Bone marrow (tissue), 2 donors: Measurements from ENCODE around the gene CALCR.

Experiments used
- DNase-seq, 2 donors: peaks; one replicate each; lab custom pipeline; 2025; lab: John Stamatoyannopoulos, UW

Gene CALCR

DNA sequence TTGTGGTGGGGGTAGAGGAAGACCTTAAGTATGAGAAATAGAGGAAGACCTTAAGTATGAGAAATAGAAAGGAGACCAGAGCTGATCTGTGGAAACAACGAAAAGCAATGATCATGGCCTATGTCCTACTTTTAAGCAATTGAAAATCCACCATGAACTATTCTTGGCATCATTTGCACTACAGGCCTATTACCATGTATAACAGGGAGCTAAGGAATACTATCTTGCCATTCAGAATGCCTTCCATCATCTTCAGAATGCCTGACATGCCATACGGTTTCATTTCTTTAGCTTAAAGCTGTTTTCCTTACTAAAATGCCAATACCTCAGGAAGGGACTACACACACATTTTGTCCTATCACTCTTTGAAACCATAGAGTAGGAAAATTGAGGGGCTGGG lies 127.0 kb downstream of the CALCR start:
- DNase-seq, result no peak

DNA sequence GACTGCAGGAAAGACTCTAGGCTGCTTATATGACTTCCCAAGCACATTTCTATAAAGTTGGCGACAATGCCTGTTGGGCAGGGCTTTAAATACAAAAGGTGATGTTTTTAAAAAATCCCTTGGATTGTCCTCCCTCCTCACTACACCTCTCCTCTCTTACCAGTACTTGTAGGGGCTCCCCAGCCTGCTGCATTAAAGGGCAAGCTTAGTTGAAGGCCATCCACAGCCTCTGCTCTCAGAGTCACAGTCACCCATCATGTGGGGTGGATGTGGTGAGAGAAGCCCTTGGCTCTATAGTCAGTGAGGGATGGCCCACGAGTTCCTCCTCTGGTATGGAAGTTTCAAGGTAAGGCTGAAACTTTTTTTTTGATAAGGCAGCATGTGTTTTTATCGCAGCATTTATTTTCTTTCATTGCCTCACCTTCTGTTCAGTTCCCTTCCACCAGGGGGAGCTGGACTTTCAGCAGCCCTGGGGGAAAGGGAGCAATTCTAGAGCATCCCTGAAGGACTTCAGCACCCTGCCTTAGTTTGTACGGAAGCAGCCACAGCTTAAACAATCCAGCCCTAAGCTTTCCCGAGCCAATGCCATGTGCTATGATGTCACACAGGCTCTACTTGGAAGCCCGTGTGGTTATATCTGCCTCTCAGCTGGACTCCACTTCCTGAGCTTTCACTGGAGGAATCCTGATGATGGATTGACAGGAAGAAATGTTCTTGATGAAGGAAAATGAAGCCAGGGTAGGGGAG lies 131.9 kb downstream of the CALCR start:
- no peak for DNase-seq

DNA sequence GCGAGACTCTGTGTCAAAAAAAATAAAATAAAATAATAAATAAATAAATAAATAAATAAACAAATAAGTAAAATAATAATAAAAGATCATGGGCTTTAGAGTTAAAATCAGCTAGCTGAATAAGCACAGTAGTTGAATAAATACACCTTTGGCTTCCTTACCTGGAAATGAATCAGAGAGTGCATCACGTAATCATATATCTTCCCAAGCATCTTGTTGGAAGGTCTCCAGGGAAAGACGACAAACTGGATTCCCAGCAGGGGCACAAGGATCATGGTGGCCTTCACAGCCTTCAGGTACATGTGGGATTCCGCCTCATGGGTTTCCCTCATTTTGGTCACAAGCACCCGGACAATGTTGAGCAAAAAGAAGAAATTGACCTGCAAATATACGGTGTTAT lies 138.7 kb downstream of the CALCR start:
- no peak for DNase-seq

- DNase-seq, result no peak
These were observed 142.4 kb downstream of the CALCR start for GRCh38 chr7:93432130-93432529.

- no peak for DNase-seq
These were observed 143.5 kb downstream of the CALCR start for GRCh38 chr7:93430917-93431588.

- DNase-seq, result no peak
These were observed 145.0 kb downstream of the CALCR start for GRCh38 chr7:93429563-93429962.

DNA sequence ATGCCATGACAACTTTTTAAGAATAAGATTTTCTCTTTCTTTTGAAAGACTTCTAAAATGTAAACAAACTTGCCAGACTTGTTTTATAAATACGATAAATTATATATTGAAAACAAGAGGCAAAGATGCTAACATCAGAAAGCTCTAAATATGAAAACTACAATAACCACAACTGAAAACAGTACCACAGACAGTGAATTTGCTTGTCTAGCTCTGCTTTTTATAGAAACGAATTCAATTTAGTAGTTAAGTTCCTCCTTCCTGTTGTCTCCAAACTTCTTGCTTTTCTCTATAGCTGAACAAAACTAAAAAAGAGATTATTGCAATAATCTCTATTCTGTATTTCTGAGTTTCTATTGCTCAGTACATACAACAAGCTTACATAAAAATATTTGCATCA lies 147.4 kb downstream of the CALCR start:
- DNase-seq, result no peak

GRCh38 chr7:93426155-93426696 lies 148.3 kb downstream of the CALCR start:
- DNase-seq, result no peak

- no peak for DNase-seq
These were observed 159.9 kb downstream of the CALCR start for GRCh38 chr7:93414574-93414973.

DNA sequence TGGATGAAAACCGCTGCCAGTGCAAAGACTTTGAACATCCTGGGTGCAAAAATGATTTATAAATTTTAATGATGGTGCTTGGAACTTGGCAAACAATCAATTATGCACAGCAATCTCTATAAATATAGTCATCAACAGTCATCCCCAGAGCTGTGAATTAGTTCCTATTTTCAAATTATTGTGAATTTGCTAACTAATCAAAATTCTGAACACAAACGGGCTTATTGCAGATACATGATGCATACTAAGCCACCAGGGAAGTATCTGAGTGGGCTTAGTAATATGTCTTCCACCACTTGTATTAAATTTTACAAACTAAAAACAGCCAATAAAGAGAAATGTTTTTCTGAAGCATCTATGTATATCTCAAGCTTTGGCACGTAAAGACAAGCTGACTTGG lies 165.2 kb downstream of the CALCR start:
- DNase-seq, result no peak

DNA sequence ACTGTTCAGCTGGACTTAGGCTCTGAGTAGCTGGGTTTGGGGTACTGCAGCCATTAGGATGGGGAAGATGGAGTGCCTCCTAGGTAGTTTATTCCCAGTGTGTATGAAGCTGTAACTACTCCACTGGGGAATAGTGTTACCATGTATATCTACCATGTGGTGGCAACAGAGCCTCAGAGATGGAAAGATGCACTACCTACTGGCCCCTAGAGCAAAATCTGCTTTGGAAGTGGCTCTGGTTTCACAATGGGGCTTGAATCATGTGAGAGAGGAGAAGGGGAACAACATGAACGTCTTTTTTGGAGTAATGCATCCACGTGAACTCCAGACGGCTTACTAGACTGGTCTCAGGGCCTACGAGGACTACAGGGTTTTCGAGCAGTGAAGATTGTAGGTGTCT lies 167.3 kb downstream of the CALCR start:
- DNase-seq, result no peak

GRCh38 chr7:93402944-93403343 lies 171.6 kb downstream of the CALCR start:
- DNase-seq, result no peak

DNA sequence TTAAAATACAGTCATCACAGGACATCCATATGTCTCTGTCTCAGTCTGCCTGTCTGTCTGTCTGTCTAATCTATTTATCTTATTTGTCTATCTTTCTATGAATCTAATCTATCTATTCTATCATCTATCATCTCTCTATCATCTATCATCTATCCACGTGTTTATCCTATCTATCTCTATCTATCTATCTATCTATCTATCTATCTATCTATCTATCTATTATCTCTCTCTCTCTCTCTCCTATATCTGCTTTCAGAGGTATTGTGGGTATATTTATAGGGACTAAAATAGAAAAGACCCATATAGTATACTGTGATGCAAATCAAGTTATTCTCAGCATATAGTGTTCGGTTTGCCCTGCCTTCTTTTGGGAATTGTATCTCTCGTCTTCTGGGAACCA lies 174.9 kb downstream of the CALCR start:
- DNase-seq, result no peak

- DNase-seq, result no peak
These were observed 181.5 kb downstream of the CALCR start for GRCh38 chr7:93392984-93393383.

DNA sequence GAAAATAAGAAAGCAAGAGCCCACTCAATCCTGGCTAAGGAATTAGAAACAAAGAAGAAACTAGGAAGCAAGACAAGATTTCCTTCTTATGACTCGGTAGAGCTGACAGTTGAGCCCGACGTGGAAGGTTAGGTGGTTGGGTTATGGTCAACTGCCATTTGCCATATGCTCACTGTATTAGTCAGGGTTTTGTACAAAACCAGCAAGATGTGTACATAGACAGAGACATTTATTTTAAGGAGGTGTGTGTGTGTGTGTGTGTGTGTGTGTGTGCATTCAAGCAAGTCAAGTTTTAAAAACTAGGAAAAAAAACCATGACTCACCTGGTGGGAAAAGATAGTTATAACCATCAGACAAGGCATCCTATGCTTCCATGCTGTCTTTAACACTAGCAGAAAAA lies 183.9 kb downstream of the CALCR start:
- no peak for DNase-seq

DNA sequence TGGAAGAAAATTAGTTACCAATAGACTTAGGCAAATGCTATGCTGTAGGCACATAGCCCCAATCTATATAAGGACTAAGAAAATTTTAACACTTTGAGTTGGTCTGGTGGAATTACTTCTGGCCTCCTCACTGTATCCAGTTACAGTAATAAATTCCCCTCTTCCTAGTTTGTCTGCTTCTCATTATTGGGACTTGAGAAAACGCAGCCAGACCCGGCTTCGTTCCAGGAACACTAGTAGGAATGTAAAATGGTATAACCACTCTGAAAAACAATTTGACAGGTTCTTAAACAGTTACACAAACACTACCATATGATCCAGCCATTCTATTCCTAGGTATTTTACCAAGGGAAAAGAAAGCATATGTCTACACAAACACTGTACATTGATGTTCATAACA lies 192.2 kb downstream of the CALCR start:
- DNase-seq, result no peak

DNA sequence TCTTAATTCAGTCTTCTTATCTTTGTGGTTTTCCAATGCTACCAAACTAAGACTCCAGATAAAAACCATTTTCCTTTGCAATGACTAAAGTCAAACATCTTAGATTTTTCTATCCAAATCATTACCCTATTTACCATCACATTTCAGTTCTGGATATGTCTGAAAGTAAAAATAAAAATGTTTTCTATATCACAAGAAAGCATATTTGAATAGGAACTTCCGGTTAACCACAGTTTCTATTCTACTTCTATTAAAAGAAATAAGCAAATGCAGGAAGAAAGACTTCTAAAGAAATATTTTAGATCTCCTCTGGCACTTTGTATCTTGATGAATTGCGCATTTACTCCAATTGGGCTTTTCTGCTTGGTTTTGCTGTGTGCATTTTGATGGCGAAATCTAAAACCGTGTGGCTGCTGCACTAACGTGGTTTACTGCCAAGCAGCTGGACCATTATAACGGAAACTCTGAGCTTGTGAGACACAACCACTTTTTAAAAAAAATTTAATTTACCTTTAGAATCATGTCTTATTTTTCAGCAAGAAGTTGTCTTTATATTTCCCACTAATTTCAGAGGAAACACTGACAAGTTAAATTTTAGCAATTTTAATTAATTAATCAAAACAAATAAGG lies 196.3 kb downstream of the CALCR start:
- no peak for DNase-seq

DNA sequence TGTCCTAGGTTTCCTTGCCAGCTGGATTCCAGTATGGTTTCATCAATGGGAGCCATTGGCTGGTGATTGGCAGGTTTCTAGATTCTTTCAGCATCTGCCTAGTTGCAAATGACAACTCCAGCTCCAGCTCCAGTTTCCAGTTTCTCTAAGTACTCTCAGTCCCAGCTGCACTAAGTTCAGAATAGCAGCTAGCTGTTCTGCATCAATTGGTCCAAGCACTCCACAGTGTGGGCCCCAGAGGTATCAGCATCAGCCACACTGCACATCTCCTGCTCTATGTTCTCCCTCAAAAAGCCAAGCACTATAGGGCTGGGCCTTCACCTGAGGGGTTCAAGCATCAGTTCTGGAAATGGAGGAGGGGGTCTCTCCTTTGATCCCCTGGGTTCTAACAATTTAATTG lies 198.9 kb downstream of the CALCR start:
- no peak for DNase-seq
